ENCODE results near the gene PNMA1. TPM values are rescaled to one million over a fixed set of nuclear protein-coding genes. Genes with fewer than 3 reads are reported as not detected.
A peak's percentile ranks its signal among the peaks of the same experiment; 100 is the strongest.

The PNMA1 gene
- total and polyA plus RNA-seq, 2 donors (not counting 1 experiment from before 2014, with no cell fraction given) = 9.5 to 31.6 TPM

GRCh38 chr14:73763396-73763795 lies 49.2 kb upstream of the PNMA1 start:
- Histone ChIP-seq H3K4me1 (ENCODE audit: control insufficient read depth in 2 of 2, insufficient read depth in 2 of 2, low read length in 2 of 2) (peaks cover 70 to 84% of the 10 kb centered on the region in 2 donors), H3K4me3 (ENCODE audit: control extremely low read depth in 1 of 5, extremely low read depth in 1 of 5, insufficient read depth in 1 of 5, low read depth in 2 of 5, low read length in 4 of 5) (no peak overlapping the region), H4K20me1 (ENCODE audit: control insufficient read depth, insufficient read depth, low read length, poor library complexity, severe bottlenecking) (peaks cover 32% of the 10 kb centered on the region), H3K4me2 (replicated peaks; ENCODE audit: low read depth, low read length, poor library complexity, severe bottlenecking) (peak overlapping the region; percentile 21), H3K79me2 (ENCODE audit: control insufficient read depth, insufficient read depth, low read length) (peaks cover 93% of the 10 kb centered on the region), H3K9ac (ENCODE audit: low read length) (no peak overlapping the region), H3K9me3 (ENCODE audit: control extremely low read depth in 1 of 3, control insufficient read depth in 2 of 3, insufficient read depth in 1 of 3, low read length in 2 of 3) (no peaks in the 10 kb centered on the region), H3K36me3 (replicated peaks in 1 of 2; ENCODE audit: control extremely low read depth in 1 of 2, control insufficient read depth in 1 of 2, extremely low read depth in 1 of 2, insufficient read depth in 2 of 2, low read length in 1 of 2) (no peaks in the 10 kb centered on the region), H3K27ac (ENCODE audit: low read length in 2 of 2) (peak overlapping the region in 1 of 2 donors; percentile 98), H2AFZ (ENCODE audit: insufficient read depth, low read depth, low read length, poor library complexity, severe bottlenecking) (no peak overlapping the region), H3K27me3 (replicated peaks in 1 of 4; ENCODE audit: control extremely low read depth in 1 of 4, control insufficient read depth in 3 of 4, insufficient read depth in 4 of 4, low read length in 3 of 4) (no peaks in the 10 kb centered on the region)
- WGBS (ENCODE audit: insufficient coverage) = no CpG with 5 or more reads among the region's 3 CpGs
- H3K4me3 Mint-ChIP-seq = peak overlapping the region; percentile 92
- peak overlapping the region; percentile 97 for H3K27ac Mint-ChIP-seq
- no peaks in the 10 kb centered on the region for H3K9me3 Mint-ChIP-seq (ENCODE audit: insufficient read depth)
- ChIA-PET POLR2A (interaction anchor here (2.1 kb wide), 1 partner anchor 22 kb away, joined by 9 read pairs; no protein-coding TSS in a partner anchor), CTCF (interaction anchor here (1.3 to 16.2 kb wide), 4 partner anchors 11 to 35 kb away, joined by 3 to 220 read pairs (median 6); no protein-coding TSS in a partner anchor)
- no peak for ATAC-seq (ENCODE audit: low read depth)
- H3K4me1 Mint-ChIP-seq = peaks cover 75% of the 10 kb centered on the region
- H3K27me3 Mint-ChIP-seq = no peaks in the 10 kb centered on the region
- DNase-seq = no peak
- TF ChIP-seq EZH2 (IDR thresholded peaks at IDR 0.05; ENCODE audit: borderline replicate concordance, insufficient read depth, low read depth, low read length, poor library complexity, severe bottlenecking) = no peak
- no peak for TF ChIP-seq CTCF (IDR thresholded peaks at IDR 0.05)
- intact Hi-C loops (cut with micrococcal nuclease) = no loop called here

DNA sequence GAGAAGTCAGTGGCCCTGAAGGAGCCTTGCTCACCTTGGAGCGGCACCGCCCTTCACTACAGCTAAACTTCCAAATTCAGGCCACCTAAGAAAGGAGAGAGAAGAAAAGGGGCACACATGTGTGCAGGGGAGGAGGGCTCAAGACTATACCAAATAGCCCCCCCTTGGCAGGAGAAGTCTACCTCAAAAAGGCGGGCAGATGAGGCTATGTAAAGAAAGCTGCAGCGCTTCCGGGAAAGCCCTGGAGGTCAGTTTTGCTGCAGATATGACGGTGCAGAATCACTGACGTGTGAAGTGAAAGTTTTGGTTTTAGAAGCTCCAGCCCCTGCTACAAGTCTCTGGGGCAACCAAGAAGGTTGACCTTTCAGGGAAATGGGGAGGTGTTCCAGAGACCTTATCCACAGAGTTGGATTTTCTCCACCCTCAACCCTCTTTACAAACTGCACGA lies 48.2 kb upstream of the PNMA1 start:
- no peaks in the 10 kb centered on the region for H3K27me3 Mint-ChIP-seq
- peak overlapping the region; percentile 92 for H3K4me3 Mint-ChIP-seq
- DNase-seq = peak; percentile 59
- CTCF ChIA-PET = interaction anchor here (0.8 to 16.2 kb wide), 7 partner anchors 12 to 63 kb away, joined by 3 to 220 read pairs (median 4); no protein-coding TSS in a partner anchor
- WGBS (ENCODE audit: insufficient coverage) = 60% methylated on average over 1 of the region's 8 CpGs
- intact Hi-C loops (cut with micrococcal nuclease) = no loop called here
- Histone ChIP-seq H3K4me2 (replicated peaks; ENCODE audit: low read depth, low read length, poor library complexity, severe bottlenecking) (peak overlapping the region; percentile 93), H3K27ac (ENCODE audit: low read length in 2 of 2) (peak overlapping the region; percentile 98), H3K4me1 (ENCODE audit: control insufficient read depth in 2 of 2, insufficient read depth in 2 of 2, low read length in 2 of 2) (peaks cover 73 to 84% of the 10 kb centered on the region in 2 donors), H3K4me3 (ENCODE audit: control extremely low read depth in 1 of 5, extremely low read depth in 1 of 5, insufficient read depth in 1 of 5, low read depth in 2 of 5, low read length in 4 of 5) (peak overlapping the region in 1 of 5 experiments; percentile 61), H3K9ac (ENCODE audit: low read length) (peak overlapping the region; percentile 31), H3K27me3 (replicated peaks in 1 of 4; ENCODE audit: control extremely low read depth in 1 of 4, control insufficient read depth in 3 of 4, insufficient read depth in 4 of 4, low read length in 3 of 4) (no peaks in the 10 kb centered on the region), H3K36me3 (replicated peaks in 1 of 2; ENCODE audit: control extremely low read depth in 1 of 2, control insufficient read depth in 1 of 2, extremely low read depth in 1 of 2, insufficient read depth in 2 of 2, low read length in 1 of 2) (peaks cover 0 to 6% of the 10 kb centered on the region in 2 experiments), H3K79me2 (ENCODE audit: control insufficient read depth, insufficient read depth, low read length) (peaks cover 93% of the 10 kb centered on the region), H2AFZ (ENCODE audit: insufficient read depth, low read depth, low read length, poor library complexity, severe bottlenecking) (no peak overlapping the region), H3K9me3 (ENCODE audit: control extremely low read depth in 1 of 3, control insufficient read depth in 2 of 3, insufficient read depth in 1 of 3, low read length in 2 of 3) (no peaks in the 10 kb centered on the region), H4K20me1 (ENCODE audit: control insufficient read depth, insufficient read depth, low read length, poor library complexity, severe bottlenecking) (peaks cover 42% of the 10 kb centered on the region)
- H3K9me3 Mint-ChIP-seq (ENCODE audit: insufficient read depth) = no peaks in the 10 kb centered on the region
- H3K27ac Mint-ChIP-seq = peak overlapping the region; percentile 97
- TF ChIP-seq EZH2 (IDR thresholded peaks at IDR 0.05; ENCODE audit: borderline replicate concordance, insufficient read depth, low read depth, low read length, poor library complexity, severe bottlenecking) (no peak), CTCF (IDR thresholded peaks at IDR 0.05) (no peak)
- peaks cover 81% of the 10 kb centered on the region for H3K4me1 Mint-ChIP-seq
- POLR2A ChIA-PET = interaction anchor here (0.7 to 12.5 kb wide), 4 partner anchors 9 to 1138 kb away, joined by 4 to 183 read pairs (median 8); no protein-coding TSS in a partner anchor
- ATAC-seq (ENCODE audit: low read depth) = no peak
